Left lung (tissue), 10 donors: Measurements from ENCODE around the gene ZMAT5. TPM values are rescaled to one million over a fixed set of nuclear protein-coding genes. Genes with fewer than 3 reads are reported as not detected.

Experiments
- ATAC-seq: fragments of 200-7000 bp; cut with Tn5 transposase; one replicate; pipeline ENCODE4 v1.9.1; 2020; ENCODE audit warnings: moderate library complexity
- DNase-seq, 4 donors: peaks; one replicate each; pipeline ENCODE4 v3.0.0-alpha.2; 2013 to 2020
- H3K27ac ChIP-seq, 2 donors: fragments of 200-600 bp; sonication (generic) in 1 of 2; one replicate each; pipeline versions ENCODE4 v1.5.0 to v1.8.0; 2020 to 2021
- H3K27me3 ChIP-seq, 2 donors: fragments of 200-600 bp; sonication (generic) in 1 of 2; one replicate each; pipeline versions ENCODE4 v1.5.0 to v1.8.0; 2020 to 2021
- H3K36me3 ChIP-seq, 2 donors: fragments of 200-600 bp; sonication (generic) in 1 of 2; one replicate each; pipeline versions ENCODE4 v1.5.0 to v1.8.0; 2020 to 2021
- H3K4me1 ChIP-seq, 2 donors: fragments of 200-600 bp; one replicate each; pipeline ENCODE4 v1.8.0; 2021
- H3K4me3 ChIP-seq, 2 donors: fragments of 200-600 bp; sonication (generic) in 1 of 2; one replicate each; pipeline versions ENCODE4 v1.5.0 to v1.8.0; 2020 to 2021; ENCODE audit warnings: mild to moderate bottlenecking in 1 of 2
- H3K9me3 ChIP-seq, 2 donors: fragments of 200-600 bp; sonication (generic) in 1 of 2; one replicate each; pipeline versions ENCODE4 v1.5.0 to v1.8.0; 2020 to 2021
- intact Hi-C, 2 donors: fragments of 100-400 bp; cut with DNase I; formaldehyde crosslinking; loops; one replicate each; pipeline versions ENCODE4 v1.11.2 to v1.14.2; 2022
- polyA plus RNA-seq, 6 donors: library from polyadenylated mRNA; unstranded; fragments of 120-200 nt; gene quantifications; one replicate each; pipeline ENCODE4 v1.2.1, GENCODE V29; 2013; ENCODE audit not compliant: insufficient read length in 6 of 6
- total RNA-seq, 2 donors: library from RNA; stranded (reverse); fragmentation: NEBNext Ultra II Directional; extraction: Animal tissue kit (Norgen Biotek cat#: 25700); gene quantifications; one replicate each; pipeline ENCODE4 v1.2.1, GENCODE V29; 2021
- TF ChIP-seq, protein P1 (sequence below), 2 donors: fragments of 200-600 bp; sonication (generic) in 1 of 2; IDR thresholded peaks; one replicate each; pipeline versions ENCODE4 v1.5.0 to v1.8.0; 2021; ENCODE audit warnings: antibody characterized with exemption in 2 of 2
- donor health status: DM: no; HTN: yes; CAD: no.
- donor health status: DM: no; HTN: no; CAD: no.

The ZMAT5 gene
- total and polyA plus RNA-seq, 8 donors: 20.3 to 23.3 (median 22.3) TPM

DNA sequence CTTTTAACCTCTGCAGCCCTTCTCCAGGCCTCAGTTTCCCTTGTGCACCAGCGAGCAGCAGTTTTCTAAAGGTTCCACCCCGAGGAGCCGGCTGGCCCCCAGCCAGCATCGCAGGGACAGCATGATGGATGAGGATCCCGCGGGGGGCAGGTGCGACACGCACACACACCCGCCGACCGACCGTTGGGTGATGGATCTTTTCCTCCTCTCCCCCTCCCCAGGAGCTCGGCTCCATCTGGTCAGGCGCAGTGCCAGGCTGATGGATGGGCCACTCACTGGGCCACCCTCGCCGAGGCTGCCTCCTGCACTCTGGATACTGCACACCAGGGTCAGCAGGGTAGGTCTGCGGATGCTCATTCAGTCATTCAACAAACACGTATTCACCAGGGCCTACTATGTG, 59.8 kb downstream of the ZMAT5 start:
- intact Hi-C loops: no loop called here
- no peaks in the 10 kb centered on the region for H3K36me3 ChIP-seq
- H3K4me1 ChIP-seq: peaks cover 0 to 17% of the 10 kb centered on the region in 2 donors
- no peak overlapping the region for H3K27ac ChIP-seq
- H3K4me3 ChIP-seq: no peak overlapping the region
- H3K27me3 ChIP-seq: peaks cover 0 to 74% of the 10 kb centered on the region in 2 donors
- DNase-seq: no peak
- ATAC-seq: no peak
- TF ChIP-seq, protein P1, sequence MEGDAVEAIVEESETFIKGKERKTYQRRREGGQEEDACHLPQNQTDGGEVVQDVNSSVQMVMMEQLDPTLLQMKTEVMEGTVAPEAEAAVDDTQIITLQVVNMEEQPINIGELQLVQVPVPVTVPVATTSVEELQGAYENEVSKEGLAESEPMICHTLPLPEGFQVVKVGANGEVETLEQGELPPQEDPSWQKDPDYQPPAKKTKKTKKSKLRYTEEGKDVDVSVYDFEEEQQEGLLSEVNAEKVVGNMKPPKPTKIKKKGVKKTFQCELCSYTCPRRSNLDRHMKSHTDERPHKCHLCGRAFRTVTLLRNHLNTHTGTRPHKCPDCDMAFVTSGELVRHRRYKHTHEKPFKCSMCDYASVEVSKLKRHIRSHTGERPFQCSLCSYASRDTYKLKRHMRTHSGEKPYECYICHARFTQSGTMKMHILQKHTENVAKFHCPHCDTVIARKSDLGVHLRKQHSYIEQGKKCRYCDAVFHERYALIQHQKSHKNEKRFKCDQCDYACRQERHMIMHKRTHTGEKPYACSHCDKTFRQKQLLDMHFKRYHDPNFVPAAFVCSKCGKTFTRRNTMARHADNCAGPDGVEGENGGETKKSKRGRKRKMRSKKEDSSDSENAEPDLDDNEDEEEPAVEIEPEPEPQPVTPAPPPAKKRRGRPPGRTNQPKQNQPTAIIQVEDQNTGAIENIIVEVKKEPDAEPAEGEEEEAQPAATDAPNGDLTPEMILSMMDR (IDR thresholded peaks at IDR 0.05): no peak
- H3K9me3 ChIP-seq: no peaks in the 10 kb centered on the region

DNA sequence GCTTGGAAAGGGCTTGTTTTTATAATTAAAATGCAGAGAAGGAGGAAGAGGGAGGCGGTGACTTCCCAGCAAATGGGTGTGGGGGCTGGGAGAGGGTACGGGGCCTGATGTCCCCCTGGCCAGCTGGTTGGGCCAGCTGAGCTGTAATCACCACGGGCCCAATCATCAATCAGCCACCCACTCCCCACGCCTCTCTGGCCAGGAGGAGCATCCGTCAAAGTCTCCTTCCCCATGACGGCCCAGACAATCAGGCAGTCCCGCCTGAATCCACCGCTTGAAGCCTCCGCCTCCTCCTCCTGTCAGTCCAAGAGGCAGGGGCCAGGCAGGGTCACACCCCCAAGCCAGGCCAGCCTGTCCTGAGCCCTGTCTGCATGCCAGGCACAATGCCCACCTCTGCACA, 60.3 kb downstream of the ZMAT5 start:
- H3K4me3 ChIP-seq: no peak overlapping the region
- intact Hi-C loops: no loop called here
- TF ChIP-seq, protein P1 (IDR thresholded peaks at IDR 0.05): no peak
- no peaks in the 10 kb centered on the region for H3K36me3 ChIP-seq
- no peak for ATAC-seq
- H3K4me1 ChIP-seq: peaks cover 0 to 22% of the 10 kb centered on the region in 2 donors
- no peak for DNase-seq
- no peak overlapping the region for H3K27ac ChIP-seq
- no peaks in the 10 kb centered on the region for H3K9me3 ChIP-seq
- H3K27me3 ChIP-seq: peaks cover 0 to 72% of the 10 kb centered on the region in 2 donors

DNA sequence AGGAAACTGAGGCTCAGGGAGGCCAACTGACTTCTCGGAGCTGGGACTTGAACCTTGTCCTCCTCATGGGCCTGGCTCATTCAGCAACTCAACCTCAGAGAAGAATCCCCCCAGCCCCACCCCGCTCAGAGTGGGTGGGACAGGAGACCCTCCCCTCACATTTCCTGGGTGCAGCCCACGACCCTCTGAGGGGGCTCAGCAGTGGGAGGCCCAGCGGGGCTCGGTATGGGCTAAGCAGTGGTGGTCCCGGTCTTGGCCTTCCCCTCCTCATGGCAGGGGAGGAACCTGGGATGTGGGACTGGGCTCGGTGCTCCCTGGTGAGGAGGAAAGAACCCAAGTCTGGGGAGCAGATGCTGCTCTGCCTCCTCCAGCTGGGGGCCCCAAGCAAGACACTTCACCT, 61.2 kb downstream of the ZMAT5 start:
- H3K36me3 ChIP-seq: no peaks in the 10 kb centered on the region
- H3K27me3 ChIP-seq: peaks cover 0 to 72% of the 10 kb centered on the region in 2 donors
- no peak overlapping the region for H3K27ac ChIP-seq
- H3K9me3 ChIP-seq: no peaks in the 10 kb centered on the region
- intact Hi-C loops: no loop called here
- TF ChIP-seq, protein P1 (IDR thresholded peaks at IDR 0.05): no peak
- ATAC-seq (no peak), DNase-seq (no peak)
- no peak overlapping the region for H3K4me3 ChIP-seq
- peaks cover 7 to 30% of the 10 kb centered on the region in 2 donors for H3K4me1 ChIP-seq

DNA sequence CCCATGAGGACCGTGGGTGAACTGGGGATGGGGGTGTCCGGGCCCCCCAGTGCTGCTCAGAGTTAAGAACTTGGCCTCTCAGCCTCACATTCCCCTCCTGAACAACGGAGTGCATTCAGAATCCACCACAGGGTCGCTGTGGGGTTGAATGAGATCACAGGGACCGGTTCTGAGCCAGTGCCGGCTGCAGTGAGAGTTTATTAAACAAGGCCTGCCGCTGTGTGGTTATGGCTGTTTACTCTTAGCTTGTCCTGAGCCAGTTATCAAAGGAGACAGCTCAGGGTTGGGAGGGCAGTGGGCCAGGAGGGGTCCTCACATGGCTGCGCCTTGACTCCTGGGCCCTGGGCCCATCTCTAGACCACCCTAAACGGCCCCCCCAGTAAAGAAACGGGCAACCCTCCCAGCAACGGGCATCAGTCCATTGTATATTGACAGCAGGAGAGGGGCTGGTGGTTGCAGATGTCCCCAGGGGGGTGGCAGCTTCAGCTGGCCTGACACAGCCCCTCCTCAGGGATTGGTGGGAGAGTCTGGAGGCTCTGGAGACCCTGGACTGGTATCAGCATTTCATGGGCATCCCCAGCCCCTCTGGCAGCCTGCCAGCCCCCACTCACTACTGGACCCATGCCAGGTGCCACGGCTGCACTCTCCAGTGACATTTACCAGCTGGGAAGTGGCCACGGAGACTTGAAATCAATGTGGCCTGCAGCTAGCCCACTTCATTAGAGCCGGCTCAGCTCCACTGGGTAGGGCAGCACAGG, 62.1 kb downstream of the ZMAT5 start:
- Histone ChIP-seq H3K27me3 (peaks cover 0 to 66% of the 10 kb centered on the region in 2 donors), H3K27ac (no peak overlapping the region), H3K4me3 (no peak overlapping the region), H3K4me1 (peaks cover 7 to 33% of the 10 kb centered on the region in 2 donors), H3K36me3 (no peaks in the 10 kb centered on the region), H3K9me3 (no peaks in the 10 kb centered on the region)
- DNase-seq (peak in 2 of 4 donors; percentile 54 to 80), ATAC-seq (peak; percentile 36)
- TF ChIP-seq, protein P1 (IDR thresholded peaks at IDR 0.05): no peak
- intact Hi-C loops: no loop called here

DNA sequence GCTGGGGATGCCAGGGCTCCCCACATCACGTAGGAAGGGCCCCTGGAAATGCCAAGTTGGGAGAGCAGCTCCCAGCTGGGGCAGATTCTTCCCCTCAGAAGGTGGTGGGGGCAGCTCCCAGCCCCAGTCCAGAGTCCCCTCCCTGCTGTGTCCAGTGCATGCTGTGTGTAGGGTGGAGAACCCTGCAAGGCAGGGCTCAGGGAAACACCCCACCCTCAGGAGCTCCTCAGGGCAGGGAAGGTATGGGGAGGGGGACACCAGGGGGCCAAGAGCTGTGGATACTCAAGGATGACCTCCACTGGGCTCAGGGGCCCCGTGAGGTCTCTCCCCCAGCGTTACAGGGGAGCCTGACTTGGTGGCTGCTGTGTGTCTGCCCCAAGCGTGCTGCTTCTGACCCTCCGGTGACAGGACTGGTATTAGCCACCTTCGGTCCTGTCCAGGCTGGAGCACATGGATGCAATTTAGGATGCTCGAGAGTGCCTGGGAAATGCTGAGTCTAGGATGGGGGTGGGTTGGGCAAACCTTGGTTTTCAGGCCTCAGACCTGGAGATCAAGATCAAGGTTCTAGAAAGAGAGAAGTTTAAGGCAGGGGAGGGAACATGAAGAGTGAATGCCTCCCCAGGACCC, 63.1 kb downstream of the ZMAT5 start:
- no peak overlapping the region for H3K4me3 ChIP-seq
- H3K4me1 ChIP-seq: peaks cover 7 to 33% of the 10 kb centered on the region in 2 donors
- H3K27ac ChIP-seq: no peak overlapping the region
- peaks cover 0 to 57% of the 10 kb centered on the region in 2 donors for H3K27me3 ChIP-seq
- H3K36me3 ChIP-seq: no peaks in the 10 kb centered on the region
- TF ChIP-seq, protein P1 (IDR thresholded peaks at IDR 0.05): no peak
- intact Hi-C loops: no loop called here
- DNase-seq (peak in 1 of 4 donors; percentile 47), ATAC-seq (no peak)
- no peaks in the 10 kb centered on the region for H3K9me3 ChIP-seq
